Right lobe of liver (tissue), 6 donors: ENCODE results near the gene CAV3. TPM values are rescaled to one million over a fixed set of nuclear protein-coding genes. Genes with fewer than 3 reads are reported as not detected.

Source experiments
- ATAC-seq, 4 donors: fragments of 200-7000 bp; cut with Tn5 transposase; one replicate each; pipeline ENCODE4 v1.9.1; 2020; ENCODE audit warnings: mild to moderate bottlenecking in 4 of 4, moderate library complexity in 4 of 4
- DNase-seq, 3 donors: peaks; one replicate each; pipeline ENCODE4 v3.0.0-alpha.2; 2020
- H3K27ac ChIP-seq, 3 donors: fragments of 200-600 bp; one replicate each; pipeline ENCODE4 v1.8.0; 2022
- H3K27me3 ChIP-seq, 2 donors: fragments of 200-600 bp; one replicate each; pipeline ENCODE4 v1.8.0; 2022
- H3K36me3 ChIP-seq, 4 donors: fragments of 200-600 bp; sonication (generic) in 1 of 4; one replicate each; pipeline versions ENCODE4 v1.5.1 to v1.8.0; 2017 to 2022; ENCODE audit warnings: control low read depth in 1 of 4
- H3K4me1 ChIP-seq, 4 donors: fragments of 200-600 bp; sonication (generic) in 1 of 4; one replicate each; pipeline versions ENCODE4 v1.5.1 to v1.8.0; 2017 to 2022; ENCODE audit warnings: control low read depth in 1 of 4
- H3K4me3 ChIP-seq, 3 donors: fragments of 200-600 bp; one replicate each; pipeline ENCODE4 v1.8.0; 2022
- H3K9me3 ChIP-seq, 4 donors: fragments of 200-600 bp; sonication (generic) in 1 of 4; one replicate each; pipeline versions ENCODE4 v1.5.1 to v1.8.0; 2017 to 2022; ENCODE audit warnings: control low read depth in 1 of 4
- POLR2A ChIP-seq: fragments of 450-650 bp; IDR thresholded peaks from one replicate; pipeline ENCODE4 v1.6.1; 2017; ENCODE audit warnings: antibody characterized with exemption, mild to moderate bottlenecking
- WGBS: methylation state at CpG from one replicate; pipeline ENCODE4 v1.1.6; 2018; ENCODE audit warnings: low coverage, low lambda C conversion rate; ENCODE audit not compliant: insufficient coverage; ENCODE audit errors: missing lambda C conversion rate; 5-methylcytosine and 5-hydroxymethylcytosine counted together
- intact Hi-C, 2 donors: fragments of 100-400 bp; cut with DNase I; formaldehyde crosslinking; loops; one replicate each; pipeline versions ENCODE4 v1.11.2 to v1.14.1; 2022
- total RNA-seq, 6 experiments: library from RNA; depleted of rRNA in 2 of 6; stranded (reverse); fragments of >200 nt in 2 of 6; fragmentation: NEBNext Ultra II Directional in 3 of 6; extraction: Animal tissue kit (Norgen Biotek cat#: 25700) in 3 of 6; gene quantifications; one replicate each; pipeline versions ENCODE4 v1.1.0 to v1.2.4, GENCODE V29; 2016 to 2023
- TF ChIP-seq, protein P1 (sequence below), 4 donors: fragments of 200-600 bp in 3 of 4; fragments of 450-650 bp in 1 of 4; IDR thresholded peaks; one replicate each; pipeline versions ENCODE4 v1.5.1 to v1.8.0; 2016 to 2022; ENCODE audit warnings: antibody characterized with exemption in 4 of 4, mild to moderate bottlenecking in 2 of 4
- donor health status: DM: no; HTN: yes; CAD: no.
- donor health status: DM: no; HTN: no; CAD: no.
- donor health status: DM: no; HTN: no; CAD: no.
- donor health status: DM: no; HTN: yes; CAD: no.
- donor health status: DM: no; HTN: yes; CAD: no.

The CAV3 gene
- total RNA-seq, 6 experiments from 2014 or later = not detected

DNA sequence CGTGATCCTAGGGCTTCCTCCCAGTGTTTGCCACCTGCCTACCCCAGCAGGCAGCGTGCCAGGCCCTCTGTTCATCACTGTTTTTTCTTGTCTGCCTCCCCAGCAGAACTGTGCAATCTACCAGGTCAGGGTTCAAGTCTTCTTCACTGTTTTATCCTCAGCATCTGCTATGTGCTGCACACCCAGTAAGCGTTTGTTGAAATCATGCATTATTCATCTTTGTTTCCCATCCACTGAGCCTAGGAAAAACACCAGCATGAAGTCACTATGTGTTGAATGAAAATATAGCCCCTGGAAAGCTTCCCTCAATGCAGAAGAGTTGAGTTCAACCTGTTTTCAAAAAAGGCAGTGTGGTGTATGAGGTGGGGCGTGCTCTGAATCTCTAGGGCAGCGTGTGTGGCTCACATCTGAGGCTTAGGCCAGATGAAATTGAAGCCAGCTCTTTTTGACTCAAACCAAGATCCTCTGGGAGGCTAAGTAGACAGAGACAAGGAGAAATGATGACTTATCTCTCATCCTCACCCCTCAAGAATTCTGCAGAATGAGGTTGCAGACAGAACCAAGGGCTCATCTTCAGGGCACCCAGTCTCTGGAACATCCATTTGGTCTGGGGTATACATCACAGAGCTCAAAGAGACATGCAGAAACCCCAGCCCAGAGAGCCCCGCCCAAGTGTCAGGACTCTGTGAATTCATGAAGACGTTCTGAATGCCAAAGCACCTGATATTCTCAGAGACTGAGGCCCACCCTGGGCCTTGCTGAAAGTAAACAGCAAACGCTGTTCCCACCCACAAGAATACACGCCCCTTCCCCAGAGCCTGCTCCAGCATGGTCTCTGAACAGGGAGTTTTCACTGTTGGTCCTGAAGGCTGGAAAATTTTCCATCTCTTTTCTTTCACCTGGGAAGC, 5.7 kb upstream of the CAV3 start:
- Histone ChIP-seq H3K4me1 (no peaks in the 10 kb centered on the region), H3K36me3 (no peaks in the 10 kb centered on the region), H3K4me3 (no peak overlapping the region), H3K27ac (no peak overlapping the region), H3K27me3 (no peaks in the 10 kb centered on the region), H3K9me3 (peaks cover 0 to 2% (median 0%) of the 10 kb centered on the region in 4 donors)
- DNase-seq (no peak), ATAC-seq (no peak)
- intact Hi-C loops = no loop called here
- 69% methylated on average over 5 of the region's 9 CpGs for WGBS
- no peak for TF ChIP-seq POLR2A
- TF ChIP-seq, protein P1, sequence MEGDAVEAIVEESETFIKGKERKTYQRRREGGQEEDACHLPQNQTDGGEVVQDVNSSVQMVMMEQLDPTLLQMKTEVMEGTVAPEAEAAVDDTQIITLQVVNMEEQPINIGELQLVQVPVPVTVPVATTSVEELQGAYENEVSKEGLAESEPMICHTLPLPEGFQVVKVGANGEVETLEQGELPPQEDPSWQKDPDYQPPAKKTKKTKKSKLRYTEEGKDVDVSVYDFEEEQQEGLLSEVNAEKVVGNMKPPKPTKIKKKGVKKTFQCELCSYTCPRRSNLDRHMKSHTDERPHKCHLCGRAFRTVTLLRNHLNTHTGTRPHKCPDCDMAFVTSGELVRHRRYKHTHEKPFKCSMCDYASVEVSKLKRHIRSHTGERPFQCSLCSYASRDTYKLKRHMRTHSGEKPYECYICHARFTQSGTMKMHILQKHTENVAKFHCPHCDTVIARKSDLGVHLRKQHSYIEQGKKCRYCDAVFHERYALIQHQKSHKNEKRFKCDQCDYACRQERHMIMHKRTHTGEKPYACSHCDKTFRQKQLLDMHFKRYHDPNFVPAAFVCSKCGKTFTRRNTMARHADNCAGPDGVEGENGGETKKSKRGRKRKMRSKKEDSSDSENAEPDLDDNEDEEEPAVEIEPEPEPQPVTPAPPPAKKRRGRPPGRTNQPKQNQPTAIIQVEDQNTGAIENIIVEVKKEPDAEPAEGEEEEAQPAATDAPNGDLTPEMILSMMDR (IDR thresholded peaks at IDR 0.05) = no peak

DNA sequence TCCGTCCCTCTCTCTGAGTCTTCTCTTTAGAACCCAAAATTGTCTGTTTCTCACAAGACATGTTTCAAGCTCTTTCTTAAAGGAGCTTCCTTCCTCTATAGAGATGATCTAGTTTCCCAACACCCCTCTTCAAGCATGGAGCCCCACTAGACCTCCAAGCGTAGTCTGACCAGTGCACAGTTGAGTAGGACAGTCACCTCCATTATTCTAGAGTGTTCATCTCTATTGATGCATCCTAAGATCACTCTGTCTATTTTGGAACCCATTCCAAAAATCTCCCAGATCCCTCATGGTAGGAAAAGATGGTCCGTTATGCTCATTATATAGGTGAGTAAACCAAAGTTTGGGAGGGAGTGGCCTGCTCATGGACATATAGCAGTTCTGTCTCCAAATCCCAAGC, 4.1 kb upstream of the CAV3 start:
- TF ChIP-seq POLR2A = no peak
- TF ChIP-seq, protein P1 (IDR thresholded peaks at IDR 0.05) = no peak
- intact Hi-C loops = no loop called here
- Histone ChIP-seq H3K4me1 (no peaks in the 10 kb centered on the region), H3K36me3 (no peaks in the 10 kb centered on the region), H3K27me3 (no peaks in the 10 kb centered on the region), H3K27ac (no peak overlapping the region), H3K4me3 (no peak overlapping the region), H3K9me3 (peaks cover 0 to 2% (median 0%) of the 10 kb centered on the region in 4 donors)
- ATAC-seq (no peak), DNase-seq (no peak)
- WGBS = 71% methylated on average over 3 of the region's 3 CpGs

DNA sequence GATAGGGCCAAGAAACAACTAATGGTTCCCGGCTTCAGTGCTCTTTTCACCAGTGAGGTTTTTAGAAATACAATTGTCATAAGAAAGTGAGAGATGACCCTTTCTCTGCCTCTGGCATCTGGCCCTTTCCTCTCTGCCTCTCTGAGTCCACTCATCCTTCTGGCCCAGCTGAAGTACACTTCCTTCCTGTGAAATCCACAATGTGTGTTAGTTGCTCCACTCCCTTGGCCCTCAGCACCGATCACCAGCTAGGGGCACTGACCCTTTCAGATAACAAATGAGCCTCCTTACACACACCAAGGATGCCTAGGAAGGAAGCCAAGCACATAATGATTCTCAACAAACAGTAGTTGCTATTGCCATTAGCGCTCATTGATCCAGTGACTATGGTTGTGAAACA, 2.9 kb upstream of the CAV3 start:
- 51% methylated on average over 3 of the region's 3 CpGs for WGBS
- intact Hi-C loops = no loop called here
- no peak overlapping the region for H3K27ac ChIP-seq
- no peaks in the 10 kb centered on the region for H3K27me3 ChIP-seq
- no peak for TF ChIP-seq POLR2A
- TF ChIP-seq, protein P1 (IDR thresholded peaks at IDR 0.05) = no peak
- no peaks in the 10 kb centered on the region for H3K36me3 ChIP-seq
- H3K9me3 ChIP-seq = peaks cover 0 to 2% (median 0%) of the 10 kb centered on the region in 4 donors
- H3K4me3 ChIP-seq = no peak overlapping the region
- DNase-seq (no peak), ATAC-seq (no peak)
- H3K4me1 ChIP-seq = no peaks in the 10 kb centered on the region

DNA sequence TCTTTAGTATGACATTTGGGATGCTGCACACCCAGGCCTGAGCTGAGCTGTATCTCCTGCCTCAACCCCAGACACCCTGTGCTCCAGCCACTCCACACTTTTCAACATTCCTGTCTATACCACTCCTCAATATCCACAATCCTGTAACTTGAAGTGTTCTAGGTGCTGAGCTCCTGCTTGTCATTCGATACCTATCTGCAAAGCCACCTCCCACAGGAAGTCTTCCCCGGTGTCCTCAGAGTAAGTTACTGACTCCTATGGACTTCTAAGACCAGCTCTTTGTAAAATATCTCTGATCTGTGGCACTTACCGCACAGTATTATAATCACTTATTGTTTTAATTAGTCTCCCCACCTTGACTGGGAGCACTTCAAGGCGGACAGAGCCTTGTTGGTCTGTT, 1.2 kb upstream of the CAV3 start:
- ATAC-seq = no peak
- WGBS = 85% methylated on average over 4 of the region's 4 CpGs

DNA sequence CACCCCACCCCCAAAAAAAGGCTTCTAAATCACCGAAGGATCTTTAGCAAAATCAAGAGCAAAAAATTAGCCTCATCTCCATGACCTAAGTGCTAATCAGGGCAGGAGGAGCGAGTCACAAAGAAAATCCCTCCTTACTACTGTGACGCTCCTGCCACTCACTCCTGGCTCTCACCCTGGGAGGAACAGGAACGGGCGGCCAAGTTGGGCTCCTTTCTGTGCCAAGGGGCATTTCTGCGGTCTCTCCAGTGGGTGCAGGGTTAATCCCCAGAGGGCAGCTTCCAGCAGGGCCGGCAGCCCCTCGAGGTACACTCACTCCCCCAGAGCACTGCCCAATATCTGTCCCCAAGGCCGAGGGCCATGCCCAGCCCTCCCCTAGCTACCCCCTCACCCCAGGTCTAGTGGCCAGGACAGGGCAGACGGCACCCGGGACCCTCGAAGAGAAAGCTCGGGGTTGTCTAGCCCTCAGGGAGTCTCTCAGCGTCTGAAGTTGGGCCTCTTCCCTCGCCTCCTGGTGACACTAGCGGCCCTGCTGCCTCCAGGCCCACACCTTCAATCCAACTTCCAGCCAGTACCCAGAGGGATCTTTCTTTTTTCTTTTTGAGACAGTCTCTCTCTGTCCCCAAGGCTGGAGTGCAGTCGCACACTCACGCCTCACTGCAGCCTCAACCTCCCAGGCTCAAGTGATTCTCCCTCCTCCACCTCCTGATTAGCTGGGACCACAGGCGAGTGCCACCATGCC, 706 bp downstream of the CAV3 start:
- DNase-seq (no peak), ATAC-seq (peak in 1 of 4 donors; percentile 18)
- Histone ChIP-seq H3K9me3 (no peaks in the 10 kb centered on the region), H3K27me3 (no peaks in the 10 kb centered on the region), H3K4me1 (no peaks in the 10 kb centered on the region), H3K27ac (no peak overlapping the region), H3K4me3 (no peak overlapping the region), H3K36me3 (no peaks in the 10 kb centered on the region)
- TF ChIP-seq, protein P1 (IDR thresholded peaks at IDR 0.05) = no peak
- TF ChIP-seq POLR2A = no peak
- intact Hi-C loops = no loop called here
- 82% methylated on average over 9 of the region's 19 CpGs for WGBS

More for the DNA sequence above, 1.2 kb upstream of the CAV3 start:
- no peaks in the 10 kb centered on the region for H3K27me3 ChIP-seq
- no peaks in the 10 kb centered on the region for H3K9me3 ChIP-seq
- H3K4me3 ChIP-seq = no peak overlapping the region
- intact Hi-C loops = no loop called here
- H3K27ac ChIP-seq = no peak overlapping the region
- TF ChIP-seq POLR2A = no peak
- H3K36me3 ChIP-seq = no peaks in the 10 kb centered on the region
- H3K4me1 ChIP-seq = no peaks in the 10 kb centered on the region
- DNase-seq = no peak
